Upper lobe of right lung (tissue), 1 donor: ENCODE measurements around the gene SNTG2. TPM values are rescaled to one million over a fixed set of nuclear protein-coding genes. Genes with fewer than 3 reads are reported as not detected.

Source experiments
- ATAC-seq: fragments of 200-7000 bp; cut with Tn5 transposase; one replicate; pipeline ENCODE4 v1.9.1; 2020; ENCODE audit warnings: mild to moderate bottlenecking, moderate library complexity
- DNase-seq: peaks from one replicate; pipeline ENCODE4 v3.0.0-alpha.2; 2020
- H3K27ac ChIP-seq: fragments of 200-600 bp; one replicate; pipeline ENCODE4 v1.8.0; 2022
- H3K27me3 ChIP-seq: fragments of 200-600 bp; one replicate; pipeline ENCODE4 v1.8.0; 2022; ENCODE audit warnings: mild to moderate bottlenecking
- H3K36me3 ChIP-seq: fragments of 200-600 bp; one replicate; pipeline ENCODE4 v1.8.0; 2022
- H3K4me1 ChIP-seq: fragments of 200-600 bp; one replicate; pipeline ENCODE4 v1.8.0; 2022
- H3K4me3 ChIP-seq: fragments of 200-600 bp; one replicate; pipeline ENCODE4 v1.8.0; 2022; ENCODE audit warnings: mild to moderate bottlenecking
- H3K9me3 ChIP-seq: fragments of 200-600 bp; one replicate; pipeline ENCODE4 v1.8.0; 2022
- CTCF ChIP-seq: fragments of 200-600 bp; IDR thresholded peaks from one replicate; pipeline ENCODE4 v1.8.0; 2022; ENCODE audit warnings: antibody characterized with exemption
- intact Hi-C: fragments of 100-400 bp; cut with DNase I; formaldehyde crosslinking; loops from one replicate; pipeline ENCODE4 v1.11.0; 2022
- total RNA-seq: library from RNA; stranded (reverse); fragmentation: NEBNext Ultra II Directional; extraction: Animal tissue kit (Norgen Biotek cat#: 25700); gene quantifications from one replicate; pipeline ENCODE4 v1.2.1, GENCODE V29; 2021
- donor health status: DM: no; HTN: yes; CAD: no; lungs with severe emphysema.

Gene SNTG2
- total RNA-seq, 1 donor from 2014 or later: 3.6 TPM

DNA sequence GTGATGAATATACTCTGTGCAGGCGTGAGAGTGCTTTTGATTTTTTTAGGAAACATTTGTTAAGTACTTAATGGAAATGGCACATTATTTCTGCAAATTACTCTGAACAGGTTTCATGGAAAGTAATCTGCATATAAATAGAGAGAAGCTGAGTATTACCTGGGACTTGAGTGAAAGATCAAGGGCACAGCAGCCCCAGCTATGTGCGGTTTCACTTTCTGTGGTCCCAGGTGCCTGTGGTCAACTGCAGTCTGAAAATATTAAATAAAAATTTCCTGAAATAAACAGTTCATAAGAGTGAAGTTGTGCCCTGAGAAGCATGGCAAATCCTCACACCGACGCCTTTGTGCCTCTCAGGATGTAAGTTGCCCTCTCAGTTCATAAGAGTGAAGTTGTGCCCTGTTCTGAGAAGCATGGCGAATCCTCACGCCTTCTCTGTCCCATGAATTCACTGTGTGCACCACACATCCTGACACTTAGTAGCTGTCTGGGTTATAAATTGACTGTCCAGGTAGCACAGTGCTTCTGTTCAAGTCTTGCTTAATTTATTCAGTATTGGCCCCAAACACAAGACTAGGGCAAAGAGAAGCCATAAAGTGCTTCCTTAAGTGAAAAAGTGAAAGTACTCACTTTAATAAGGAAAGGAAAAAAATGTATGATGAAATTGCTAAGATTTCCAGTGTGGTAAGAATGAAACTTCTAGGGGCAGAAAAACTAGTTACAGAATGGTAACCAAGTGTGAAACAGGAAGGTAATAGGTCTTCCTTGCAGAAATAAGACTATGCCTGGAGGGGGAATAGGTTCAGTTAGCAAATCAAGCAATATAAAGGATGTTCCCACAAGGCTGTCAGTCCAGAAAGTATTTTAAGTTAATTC lies 4.3 kb upstream of the SNTG2 start:
- H3K4me1 ChIP-seq: peaks cover 12% of the 10 kb centered on the region
- no peak for ATAC-seq
- no peak for TF ChIP-seq CTCF
- no peaks in the 10 kb centered on the region for H3K36me3 ChIP-seq
- intact Hi-C loops: loop anchor here (10.0 kb wide), 1 partner anchor 598 kb away; no protein-coding TSS in a partner anchor
- H3K9me3 ChIP-seq: peaks cover 10% of the 10 kb centered on the region
- H3K27me3 ChIP-seq: peaks cover 31% of the 10 kb centered on the region
- H3K27ac ChIP-seq: no peak overlapping the region
- no peak overlapping the region for H3K4me3 ChIP-seq
- DNase-seq: no peak

GRCh38 chr2:949384-950079 lies 1.1 kb upstream of the SNTG2 start:
- H3K36me3 ChIP-seq: no peaks in the 10 kb centered on the region
- H3K4me1 ChIP-seq: peaks cover 13% of the 10 kb centered on the region
- ATAC-seq: no peak
- peaks cover 54% of the 10 kb centered on the region for H3K27me3 ChIP-seq
- H3K27ac ChIP-seq: no peak overlapping the region
- intact Hi-C loops: loop anchor here (10.0 kb wide), 1 partner anchor 595 kb away; no protein-coding TSS in a partner anchor
- no peak for TF ChIP-seq CTCF
- H3K9me3 ChIP-seq: peaks cover 7% of the 10 kb centered on the region
- no peak for DNase-seq
- H3K4me3 ChIP-seq: peak overlapping the region; percentile 53

- Histone ChIP-seq H3K9me3 (no peaks in the 10 kb centered on the region), H3K4me3 (peak overlapping the region; percentile 53), H3K27me3 (peaks cover 55% of the 10 kb centered on the region), H3K36me3 (no peaks in the 10 kb centered on the region), H3K27ac (no peak overlapping the region), H3K4me1 (peaks cover 13% of the 10 kb centered on the region)
- no peak for TF ChIP-seq CTCF
- DNase-seq (no peak), ATAC-seq (no peak)
- intact Hi-C loops: no loop called here
Observed at GRCh38 chr2:951224-952006, 766 bp downstream of the SNTG2 start.

DNA sequence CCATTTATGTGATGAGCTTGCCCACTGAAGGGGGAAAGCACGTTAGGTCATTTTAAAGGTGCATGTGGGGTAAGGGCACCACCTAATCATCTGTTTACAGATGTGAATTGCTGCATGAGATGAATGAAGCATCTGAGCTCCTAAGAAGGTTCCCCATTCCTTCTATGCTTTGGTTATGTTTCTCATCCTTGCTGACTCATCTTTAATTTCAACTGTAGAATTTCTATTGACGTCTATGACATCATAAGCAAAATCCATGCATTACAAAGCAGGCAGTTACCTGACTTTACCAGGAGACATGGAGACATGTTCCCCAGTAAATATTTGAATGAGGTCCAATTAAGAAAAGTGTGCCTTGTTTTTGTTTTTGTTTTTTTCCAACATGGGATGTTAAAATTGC lies 2.8 kb downstream of the SNTG2 start:
- DNase-seq (no peak), ATAC-seq (no peak)
- TF ChIP-seq CTCF: no peak
- Histone ChIP-seq H3K27ac (no peak overlapping the region), H3K27me3 (peaks cover 54% of the 10 kb centered on the region), H3K36me3 (no peaks in the 10 kb centered on the region), H3K4me1 (peaks cover 13% of the 10 kb centered on the region), H3K9me3 (no peaks in the 10 kb centered on the region), H3K4me3 (no peak overlapping the region)
- intact Hi-C loops: no loop called here

GRCh38 chr2:953975-954686 lies 3.5 kb downstream of the SNTG2 start:
- H3K36me3 ChIP-seq: no peaks in the 10 kb centered on the region
- TF ChIP-seq CTCF: peak; percentile 20
- no peaks in the 10 kb centered on the region for H3K9me3 ChIP-seq
- no peak overlapping the region for H3K4me3 ChIP-seq
- H3K27me3 ChIP-seq: peaks cover 47% of the 10 kb centered on the region
- intact Hi-C loops: no loop called here
- DNase-seq: no peak
- no peak overlapping the region for H3K27ac ChIP-seq
- peaks cover 13% of the 10 kb centered on the region for H3K4me1 ChIP-seq
- no peak for ATAC-seq
